ENCODE data around the gene NOTCH4. TPM values are rescaled to one million over a fixed set of nuclear protein-coding genes. Genes with fewer than 3 reads are reported as not detected.

Gene NOTCH4
- total RNA-seq, 1 experiment from 2014 or later = 2.3 TPM

- Mint-ChIP-seq H3K4me3 (peak overlapping the region; percentile 97 to 98), H3K27ac (peak overlapping the region in 2 of 3 experiments; percentile 99; a peak in 6 of 7 replicates), H3K27me3 (ENCODE audit: low read depth) (peaks cover 4% of the 10 kb centered on the region), H3K36me3 (ENCODE audit: insufficient read depth in 1 of 3, low read depth in 3 of 3) (peaks cover 19 to 26% (median 23%) of the 10 kb centered on the region in 3 experiments), H3K4me1 (peaks cover 35 to 51% of the 10 kb centered on the region in 2 experiments), H3K9me3 (no peaks in the 10 kb centered on the region)
- H3K4me2 ChIP-seq (ENCODE audit: insufficient read depth, insufficient read length, low read length) = peak overlapping the region; percentile 81
- H2BK120ac ChIP-seq (ENCODE audit: low read depth, low read length, poor library complexity, severe bottlenecking) = no peak overlapping the region
- no peaks in the 10 kb centered on the region; the same call in 1 of the 2 replicates for H3K27me3 ChIP-seq (ENCODE audit: insufficient read depth, low read length)
- peak overlapping the region; percentile 2; the same call in 1 of the 2 replicates for H3K14ac ChIP-seq (ENCODE audit: insufficient read depth, low read length)
- H3K56ac ChIP-seq (ENCODE audit: insufficient read length, low read depth, low read length) = no peak overlapping the region
- peaks cover 41% of the 10 kb centered on the region for H3K23me2 ChIP-seq (ENCODE audit: insufficient read length, low read depth, low read length, poor library complexity, severe bottlenecking)
- no peak overlapping the region for H4K8ac ChIP-seq (replicated peaks; ENCODE audit: insufficient read length, low read depth, low read length)
- H2AK5ac ChIP-seq (ENCODE audit: insufficient read length, low read length) = no peak overlapping the region
- H2BK20ac ChIP-seq (ENCODE audit: low read depth, low read length, poor library complexity, severe bottlenecking) = no peak overlapping the region
- H3K4ac ChIP-seq (ENCODE audit: low read depth, low read length) = no peak overlapping the region
- H3K23ac ChIP-seq (ENCODE audit: insufficient read length, low read depth, low read length) = no peak overlapping the region
- H2BK5ac ChIP-seq (ENCODE audit: insufficient read length, low read length) = no peak overlapping the region
- H3K9me3 ChIP-seq (ENCODE audit: control insufficient read depth, low read depth, low read length) = no peaks in the 10 kb centered on the region
- no peaks in the 10 kb centered on the region for H3K79me1 ChIP-seq (ENCODE audit: insufficient read depth, low read depth, low read length, poor library complexity, severe bottlenecking)
- TF ChIP-seq CTCF (conservative IDR thresholded peaks at IDR 0.05) = no peak
- DNase-seq = peak; percentile 78
- H3T11ph ChIP-seq (ENCODE audit: low read length) = no peak overlapping the region
- no peaks in the 10 kb centered on the region for H4K20me1 ChIP-seq (ENCODE audit: control insufficient read depth, insufficient read depth, insufficient read length)
- no peak overlapping the region for H2BK15ac ChIP-seq (ENCODE audit: low read depth, low read length)
- peaks cover 2% of the 10 kb centered on the region; the same call in 1 of the 2 replicates for H3K4me1 ChIP-seq (ENCODE audit: insufficient read depth, low read length)
- WGBS (ENCODE audit: extremely low coverage, insufficient read length, low lambda C conversion rate) = no CpG with 5 or more reads among the region's 35 CpGs
- H3K27ac ChIP-seq (ENCODE audit: insufficient read length, low read depth, low read length) = no peak overlapping the region
- H3K79me2 ChIP-seq (ENCODE audit: insufficient read depth, low read length) = no peaks in the 10 kb centered on the region; the same call in 1 of the 2 replicates
- H3K18ac ChIP-seq (ENCODE audit: insufficient read length, low read depth, low read length) = no peak overlapping the region
- peak overlapping the region; percentile 60 for H3K9ac ChIP-seq (ENCODE audit: extremely low read depth, insufficient read length, low read length)
- no peak overlapping the region for H4K5ac ChIP-seq (ENCODE audit: insufficient read length, low read depth, low read length)
- no peak overlapping the region for H2BK12ac ChIP-seq (ENCODE audit: insufficient read length, low read depth, low read length)
- no peak overlapping the region for H2AFZ ChIP-seq (ENCODE audit: low read length)
- no peak overlapping the region for H4K91ac ChIP-seq (ENCODE audit: insufficient read length, low read depth, low read length)
These were observed 70.9 kb downstream of the NOTCH4 start for GRCh38 chr6:32152769-32153563.

All from H9 (cell line).